Measurements from ENCODE around the gene EMP3. TPM values are rescaled to one million over a fixed set of nuclear protein-coding genes. Genes with fewer than 3 reads are reported as not detected.

Gene EMP3
- total and polyA plus RNA-seq, 2 of the 13 experiments (the other 11 are each of a cell fraction or from before 2014, with no cell fraction given), result 2.2 to 7.8 TPM

DNA sequence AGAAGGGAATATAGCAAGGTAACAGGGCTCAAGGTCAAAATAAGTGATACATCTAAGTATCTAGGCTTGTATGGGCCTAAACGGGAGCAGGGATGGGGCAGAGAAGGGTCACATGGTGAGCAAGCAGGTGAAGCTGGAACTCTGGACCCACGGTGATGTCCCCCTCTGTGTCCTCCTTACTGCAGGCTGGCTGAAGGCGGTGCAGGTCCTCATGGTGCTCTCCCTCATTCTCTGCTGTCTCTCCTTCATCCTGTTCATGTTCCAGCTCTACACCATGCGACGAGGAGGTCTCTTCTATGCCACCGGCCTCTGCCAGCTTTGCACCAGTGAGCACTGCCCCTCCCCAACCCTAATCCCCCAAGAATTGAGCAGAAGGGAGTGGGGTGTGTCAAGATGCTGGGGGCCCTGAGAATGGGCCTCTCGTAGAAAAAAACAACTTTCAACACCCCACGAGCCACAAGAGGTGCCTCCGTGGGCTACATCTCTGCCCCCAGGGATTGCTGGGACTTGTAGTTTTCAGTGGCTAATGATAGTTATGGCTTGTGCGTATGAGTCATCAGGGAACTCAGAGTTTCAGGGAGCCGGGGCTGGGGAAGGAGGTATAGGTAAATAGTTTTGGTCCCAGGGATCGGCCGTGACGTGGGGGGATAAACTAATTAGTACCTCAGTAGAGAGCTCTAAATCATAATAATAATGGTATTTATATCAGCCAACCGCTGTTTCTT is 4.0 kb downstream of the EMP3 start:
- ATAC-seq (no peak), FAIRE-seq (no peak), DNase-seq (ENCODE audit: low spot score) (no peak)
- H3K4me3 ChIP-seq (replicated peaks in 1 of 3; ENCODE audit: insufficient read depth in 1 of 3, low read depth in 2 of 3, low read length in 3 of 3), result no peak overlapping the region
- ChIA-PET POLR2A (no interaction called here), CTCF (ENCODE audit: low intra/inter-chr PET ratio, low total read pairs) (no interaction called here)
- H3K79me2 ChIP-seq (ENCODE audit: insufficient read depth, low read length), result no peaks in the 10 kb centered on the region
- H3K4me1 ChIP-seq (ENCODE audit: insufficient read depth, low read length), result peaks cover 38% of the 10 kb centered on the region
- TF ChIP-seq RFX3 (CRISPR knock-in tag; IDR thresholded peaks at IDR 0.05), result no peak
- TF ChIP-seq ZFY (CRISPR knock-in tag; IDR thresholded peaks at IDR 0.05), result no peak
- TF ChIP-seq ZNF564 (CRISPR knock-in tag; IDR thresholded peaks at IDR 0.05), result no peak
- TF ChIP-seq ZNF143 (CRISPR knock-in tag; IDR thresholded peaks at IDR 0.05), result peak; percentile 79
- TF ChIP-seq, protein P1, sequence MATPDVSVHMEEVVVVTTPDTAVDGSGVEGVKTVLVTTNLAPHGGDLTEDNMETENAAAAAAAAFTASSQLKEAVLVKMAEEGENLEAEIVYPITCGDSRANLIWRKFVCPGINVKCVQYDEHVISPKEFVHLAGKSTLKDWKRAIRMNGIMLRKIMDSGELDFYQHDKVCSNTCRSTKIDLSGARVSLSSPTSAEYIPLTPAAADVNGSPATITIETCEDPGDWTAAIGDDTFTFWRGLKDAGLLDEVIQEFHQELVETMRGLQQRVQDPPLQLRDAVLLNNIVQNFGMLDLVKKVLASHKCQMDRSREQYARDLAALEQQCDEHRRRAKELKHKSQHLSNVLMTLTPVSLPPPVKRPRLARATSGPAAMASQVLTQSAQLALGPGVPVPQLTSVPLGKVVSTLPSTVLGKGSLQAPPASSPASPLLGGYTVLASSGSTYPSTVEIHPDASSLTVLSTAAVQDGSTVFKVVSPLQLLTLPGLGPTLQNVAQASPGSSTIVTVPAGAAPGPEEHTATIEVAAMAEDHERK (CRISPR knock-in tag; IDR thresholded peaks at IDR 0.05; ENCODE audit: low read depth), result no peak
- TF ChIP-seq FOSL2 (CRISPR knock-in tag; IDR thresholded peaks at IDR 0.05), result peak; percentile 67; the same call in 1 of the 2 replicates
- TF ChIP-seq, protein P2, sequence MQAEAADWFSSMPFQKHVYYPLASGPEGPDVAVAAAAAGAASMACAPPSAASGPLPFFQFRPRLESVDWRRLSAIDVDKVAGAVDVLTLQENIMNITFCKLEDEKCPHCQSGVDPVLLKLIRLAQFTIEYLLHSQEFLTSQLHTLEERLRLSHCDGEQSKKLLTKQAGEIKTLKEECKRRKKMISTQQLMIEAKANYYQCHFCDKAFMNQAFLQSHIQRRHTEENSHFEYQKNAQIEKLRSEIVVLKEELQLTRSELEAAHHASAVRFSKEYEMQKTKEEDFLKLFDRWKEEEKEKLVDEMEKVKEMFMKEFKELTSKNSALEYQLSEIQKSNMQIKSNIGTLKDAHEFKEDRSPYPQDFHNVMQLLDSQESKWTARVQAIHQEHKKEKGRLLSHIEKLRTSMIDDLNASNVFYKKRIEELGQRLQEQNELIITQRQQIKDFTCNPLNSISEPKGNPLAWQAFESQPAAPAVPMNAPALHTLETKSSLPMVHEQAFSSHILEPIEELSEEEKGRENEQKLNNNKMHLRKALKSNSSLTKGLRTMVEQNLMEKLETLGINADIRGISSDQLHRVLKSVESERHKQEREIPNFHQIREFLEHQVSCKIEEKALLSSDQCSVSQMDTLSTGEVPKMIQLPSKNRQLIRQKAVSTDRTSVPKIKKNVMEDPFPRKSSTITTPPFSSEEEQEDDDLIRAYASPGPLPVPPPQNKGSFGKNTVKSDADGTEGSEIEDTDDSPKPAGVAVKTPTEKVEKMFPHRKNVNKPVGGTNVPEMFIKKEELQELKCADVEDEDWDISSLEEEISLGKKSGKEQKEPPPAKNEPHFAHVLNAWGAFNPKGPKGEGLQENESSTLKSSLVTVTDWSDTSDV (CRISPR knock-in tag; IDR thresholded peaks at IDR 0.05), result no peak
- TF ChIP-seq SIN3A (IDR thresholded peaks at IDR 0.05; ENCODE audit: borderline replicate concordance, low read depth, low read length), result no peak
- TF ChIP-seq MYNN (CRISPR knock-in tag; IDR thresholded peaks at IDR 0.05; ENCODE audit: low read depth), result no peak
- TF ChIP-seq, protein P3, sequence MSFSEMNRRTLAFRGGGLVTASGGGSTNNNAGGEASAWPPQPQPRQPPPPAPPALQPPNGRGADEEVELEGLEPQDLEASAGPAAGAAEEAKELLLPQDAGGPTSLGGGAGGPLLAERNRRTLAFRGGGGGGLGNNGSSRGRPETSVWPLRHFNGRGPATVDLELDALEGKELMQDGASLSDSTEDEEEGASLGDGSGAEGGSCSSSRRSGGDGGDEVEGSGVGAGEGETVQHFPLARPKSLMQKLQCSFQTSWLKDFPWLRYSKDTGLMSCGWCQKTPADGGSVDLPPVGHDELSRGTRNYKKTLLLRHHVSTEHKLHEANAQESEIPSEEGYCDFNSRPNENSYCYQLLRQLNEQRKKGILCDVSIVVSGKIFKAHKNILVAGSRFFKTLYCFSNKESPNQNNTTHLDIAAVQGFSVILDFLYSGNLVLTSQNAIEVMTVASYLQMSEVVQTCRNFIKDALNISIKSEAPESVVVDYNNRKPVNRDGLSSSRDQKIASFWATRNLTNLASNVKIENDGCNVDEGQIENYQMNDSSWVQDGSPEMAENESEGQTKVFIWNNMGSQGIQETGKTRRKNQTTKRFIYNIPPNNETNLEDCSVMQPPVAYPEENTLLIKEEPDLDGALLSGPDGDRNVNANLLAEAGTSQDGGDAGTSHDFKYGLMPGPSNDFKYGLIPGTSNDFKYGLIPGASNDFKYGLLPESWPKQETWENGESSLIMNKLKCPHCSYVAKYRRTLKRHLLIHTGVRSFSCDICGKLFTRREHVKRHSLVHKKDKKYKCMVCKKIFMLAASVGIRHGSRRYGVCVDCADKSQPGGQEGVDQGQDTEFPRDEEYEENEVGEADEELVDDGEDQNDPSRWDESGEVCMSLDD (CRISPR knock-in tag; IDR thresholded peaks at IDR 0.05; ENCODE audit: borderline replicate concordance), result no peak
- TF ChIP-seq RCOR2 (CRISPR knock-in tag; IDR thresholded peaks at IDR 0.05), result no peak
- TF ChIP-seq, protein P4, sequence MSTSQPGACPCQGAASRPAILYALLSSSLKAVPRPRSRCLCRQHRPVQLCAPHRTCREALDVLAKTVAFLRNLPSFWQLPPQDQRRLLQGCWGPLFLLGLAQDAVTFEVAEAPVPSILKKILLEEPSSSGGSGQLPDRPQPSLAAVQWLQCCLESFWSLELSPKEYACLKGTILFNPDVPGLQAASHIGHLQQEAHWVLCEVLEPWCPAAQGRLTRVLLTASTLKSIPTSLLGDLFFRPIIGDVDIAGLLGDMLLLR (CRISPR knock-in tag; IDR thresholded peaks at IDR 0.05), result no peak
- TF ChIP-seq SP5 (CRISPR knock-in tag; IDR thresholded peaks at IDR 0.05; ENCODE audit: borderline replicate concordance, low read depth), result no peak
- TF ChIP-seq THAP11 (CRISPR knock-in tag; IDR thresholded peaks at IDR 0.05), result peak; percentile 92
- TF ChIP-seq HCFC1 (IDR thresholded peaks at IDR 0.05; ENCODE audit: low read depth, low read length), result peak; percentile 40; the same call in 1 of the 2 replicates
- H3K27ac ChIP-seq (ENCODE audit: extremely low read length, insufficient read depth, low read length), result no peak overlapping the region
- BruUV-seq (replicated peaks), result no TSS peak
- no peaks in the 10 kb centered on the region for H3K36me3 ChIP-seq (replicated peaks in 1 of 2; ENCODE audit: control insufficient read depth in 1 of 2, insufficient read depth in 2 of 2, low read length in 2 of 2)
- no peak overlapping the region for H3K9ac ChIP-seq (ENCODE audit: insufficient read depth, low read depth, low read length)
- H3K9me3 ChIP-seq (ENCODE audit: low read length), result peaks cover 6% of the 10 kb centered on the region; the same call in 1 of the 2 replicates
- no peak overlapping the region for H3K4me2 ChIP-seq (ENCODE audit: low read depth, low read length)
- H3K27me3 ChIP-seq (ENCODE audit: control insufficient read depth in 1 of 2, insufficient read depth in 2 of 2, low read length in 2 of 2), result no peaks in the 10 kb centered on the region
- no peaks in the 10 kb centered on the region for H4K20me1 ChIP-seq (ENCODE audit: insufficient read depth, low read length)
- 83% methylated on average over 14 of the region's 15 CpGs for WGBS (ENCODE audit: low lambda C conversion rate)
- no peak overlapping the region for H2AFZ ChIP-seq (ENCODE audit: low read length)
- in situ Hi-C loops (cut with HindIII; ENCODE audit: extremely low pct_ligation_motif_present, low pct_unique_long_range_greater_than_20kb) (no loop called here), intact Hi-C loops (cut with micrococcal nuclease; ENCODE audit: unreplicated experiment) (no loop called here)
